GM12878 (cell line): ENCODE data around the gene TAS1R2. TPM values are rescaled to one million over a fixed set of nuclear protein-coding genes. Genes with fewer than 3 reads are reported as not detected.

ENCODE experiments used
- ATAC-seq: fragments of 200-7000 bp; cut with Tn5 transposase; 3 replicates; pipeline ENCODE4 v1.9.1; 2020; ENCODE audit warnings: mild to moderate bottlenecking, moderate library complexity
- BruUV-seq: library from RNA; stranded (reverse); fragments of 400-500 nt; replicated peaks from 2 replicates; lab custom pipeline; 2021; lab: Mats Ljungman, UMichigan
- CTCF ChIA-PET: fragments of 300-600 bp; sonication (Branson Sonifier 250); formaldehyde crosslinking; extraction: SDS; loops from one replicate; lab custom pipeline; 2021; ENCODE audit warnings: inconsistent platforms; lab: Yijun Ruan, JAX
- POLR2A ChIA-PET: fragments of 350-600 bp; formaldehyde crosslinking; extraction: SDS; loops from one replicate; lab custom pipeline; 2021; ENCODE audit warnings: inconsistent platforms; lab: Charles Lee
- RAD21 ChIA-PET: fragments of 300-600 bp; sonication (Branson Sonifier 250); formaldehyde crosslinking; loops from one replicate; lab custom pipeline; 2023; ENCODE audit warnings: antibody characterized with exemption; ENCODE audit not compliant: unreplicated experiment; lab: Charles Lee
- SMC1A ChIA-PET: fragments of 300-600 bp; sonication (Branson Sonifier 250); formaldehyde crosslinking; loops from one replicate; lab custom pipeline; 2023; ENCODE audit not compliant: unreplicated experiment, uncharacterized antibody; lab: Charles Lee
- DNase-seq: peaks from one replicate; pipeline ENCODE4 v3.0.0-alpha.2; 2011; ENCODE audit warnings: low read depth, low spot score
- FAIRE-seq: peaks from 3 replicates; lab custom pipeline; 2011; peaks lifted over from hg19 to GRCh38; lab: Jason Lieb, UNC
- H2AFZ ChIP-seq: 2 replicates; pipeline ENCODE4 v1.6.0; 2011; ENCODE audit warnings: low read depth, low read length, control low read depth; ENCODE audit not compliant: control insufficient read depth
- H3K27ac ChIP-seq: 2 replicates; pipeline ENCODE4 v1.5.1; 2011; ENCODE audit warnings: control low read depth; ENCODE audit not compliant: control insufficient read depth, insufficient read depth
- H3K27me3 ChIP-seq, 2 experiments: replicated peaks in 1 of 2; 2 replicates each; pipeline versions ENCODE4 v1.6.0 to v1.6.1; 2011; ENCODE audit warnings: low read length in 1 of 2; ENCODE audit not compliant: control insufficient read depth in 2 of 2, insufficient read depth in 2 of 2
- H3K36me3 ChIP-seq, 2 experiments: 2 replicates each; pipeline ENCODE4 v1.5.1; 2011; ENCODE audit warnings: low read length in 1 of 2; ENCODE audit not compliant: control insufficient read depth in 2 of 2, insufficient read depth in 2 of 2
- H3K4me1 ChIP-seq: 2 replicates; pipeline ENCODE4 v1.6.1; 2011; ENCODE audit warnings: mild to moderate bottlenecking, low read length, moderate library complexity, mixed read lengths; ENCODE audit not compliant: control insufficient read depth, insufficient read depth
- H3K4me2 ChIP-seq: 2 replicates; pipeline ENCODE4 v1.6.0; 2011; ENCODE audit warnings: control low read depth; ENCODE audit not compliant: control insufficient read depth, insufficient read depth
- H3K4me3 ChIP-seq: fragments of 200-600 bp; sonication (generic); 2 replicates; pipeline ENCODE4 v1.5.1; 2016
- H3K79me2 ChIP-seq: 2 replicates; pipeline ENCODE4 v1.6.0; 2011; ENCODE audit warnings: low read length; ENCODE audit not compliant: control insufficient read depth, insufficient read depth
- H3K9ac ChIP-seq: 2 replicates; pipeline ENCODE4 v1.8.0; 2011; ENCODE audit warnings: low read length, control low read depth, mixed read lengths; ENCODE audit not compliant: control insufficient read depth, insufficient read depth
- H3K9me3 ChIP-seq: replicated peaks from 3 replicates; pipeline ENCODE4 v1.5.1; 2011; ENCODE audit warnings: mild to moderate bottlenecking, low read length; ENCODE audit not compliant: control insufficient read depth, insufficient read depth
- H4K20me1 ChIP-seq: 2 replicates; pipeline ENCODE4 v1.6.0; 2011; ENCODE audit not compliant: control insufficient read depth, insufficient read depth
- ATF7 ChIP-seq: fragments of 450-650 bp; IDR thresholded peaks from 2 replicates; pipeline ENCODE4 v1.6.1; 2016; ENCODE audit warnings: low read depth, mild to moderate bottlenecking
- BHLHE40 ChIP-seq, 2 experiments: fragments of 450-650 bp in 1 of 2; IDR thresholded peaks; 2 replicates each; pipeline ENCODE4 v1.6.1; 2011 to 2017; ENCODE audit warnings: low read depth in 2 of 2, borderline replicate concordance in 1 of 2, improper control_type of control experiment in 1 of 2, low read length in 1 of 2, mild to moderate bottlenecking in 1 of 2
- HDAC6 ChIP-seq: fragments of 200-600 bp; sonication (generic); IDR thresholded peaks from one replicate; pipeline ENCODE4 v1.8.0; 2017; ENCODE audit warnings: antibody characterized with exemption; ENCODE audit not compliant: unreplicated experiment
- IKZF2 ChIP-seq, 2 experiments: fragments of 450-650 bp; IDR thresholded peaks; 2 replicates each; pipeline ENCODE4 v1.6.1; 2017; ENCODE audit warnings: mild to moderate bottlenecking in 2 of 2, moderate library complexity in 2 of 2
- MAX ChIP-seq: IDR thresholded peaks from 2 replicates; pipeline ENCODE4 v1.6.1; 2012; ENCODE audit warnings: low read depth, low read length, improper control_type of control experiment
- MTA3 ChIP-seq: IDR thresholded peaks from 2 replicates; pipeline ENCODE4 v1.6.1; 2012; ENCODE audit warnings: low read length, inconsistent platforms, borderline replicate concordance
- MYB ChIP-seq: fragments of 150-350 bp; IDR thresholded peaks from 2 replicates; pipeline ENCODE4 v1.6.1; 2014; ENCODE audit warnings: mild to moderate bottlenecking, low read depth, low read length, borderline replicate concordance
- NFYA ChIP-seq: IDR thresholded peaks from 2 replicates; pipeline ENCODE4 v1.6.1; 2011; ENCODE audit warnings: low read depth, mild to moderate bottlenecking, low read length, improper control_type of control experiment, borderline replicate concordance
- NR2F1 ChIP-seq: fragments of 450-650 bp; conservative IDR thresholded peaks from 2 replicates; pipeline ENCODE4 v1.6.1; 2017; ENCODE audit warnings: mild to moderate bottlenecking
- POU2F2 ChIP-seq: IDR thresholded peaks from 3 replicates; pipeline ENCODE4 v1.6.1; 2011; ENCODE audit warnings: low read depth, mild to moderate bottlenecking, low read length, borderline replicate concordance
- PRDM15 ChIP-seq: fragments of 450-650 bp; formaldehyde crosslinking; IDR thresholded peaks from 2 replicates; pipeline ENCODE4 v1.4.0; 2020; ENCODE audit warnings: mild to moderate bottlenecking, moderate library complexity
- REST ChIP-seq: IDR thresholded peaks from 2 replicates; pipeline ENCODE4 v1.6.1; 2012; ENCODE audit warnings: mild to moderate bottlenecking, low read depth, low read length
- RFX5 ChIP-seq: IDR thresholded peaks from 2 replicates; pipeline ENCODE4 v1.6.1; 2011; ENCODE audit warnings: low read depth, low read length, improper control_type of control experiment
- SMC3 ChIP-seq: IDR thresholded peaks from 2 replicates; pipeline ENCODE4 v1.6.1; 2011; ENCODE audit warnings: low read length, improper control_type of control experiment, borderline replicate concordance
- TBL1XR1 ChIP-seq: IDR thresholded peaks from 2 replicates; pipeline ENCODE4 v1.6.1; 2012; ENCODE audit warnings: low read depth, low read length, improper control_type of control experiment
- ZNF384 ChIP-seq: IDR thresholded peaks from 2 replicates; pipeline ENCODE4 v1.6.1; 2012; ENCODE audit warnings: low read depth, mild to moderate bottlenecking, low read length, improper control_type of control experiment, borderline replicate concordance
- WGBS: methylation state at CpG from one replicate; pipeline ENCODE4 v1.1.6; 2016; ENCODE audit warnings: low lambda C conversion rate; ENCODE audit not compliant: insufficient replicate concordance, insufficient coverage; ENCODE audit errors: missing lambda C conversion rate; 5-methylcytosine and 5-hydroxymethylcytosine counted together
- in situ Hi-C: fragments of 300-500 bp; cut with MboI; formaldehyde crosslinking; loops from 9 replicates; pipeline ENCODE4 v1.14.3; 2018; ENCODE audit warnings: mixed read lengths
- intact Hi-C: fragments of 100-400 bp; cut with micrococcal nuclease; formaldehyde crosslinking; loops from one replicate; pipeline ENCODE4 v1.14.2; 2022; ENCODE audit not compliant: unreplicated experiment
- polyA plus RNA-seq, 11 experiments: library from polyadenylated mRNA; depleted of rRNA in 4 of 11; unstranded in 6 of 11; stranded (reverse) in 5 of 11; fragments of >200 nt; fragmentation: Nextera tagmentation in 4 of 11; fragmentation: Illumina TruSeq in 1 of 11; extraction: Ambion mirVana in 4 of 11; extraction: Trizol in 1 of 11; gene quantifications; 1 replicate in 1 of 11; 2 replicates in 10 of 11; pipeline versions ENCODE4 v1.2.1 to v1.2.3, GENCODE V29; 2011 to 2016; ENCODE audit warnings: inconsistent platforms in 2 of 11, missing spikeins in 2 of 11, low read depth in 1 of 11
- total RNA-seq, 4 experiments: library from RNA; depleted of rRNA in 3 of 4; stranded (reverse); fragments of >200 nt in 3 of 4; fragmentation: Illumina TruSeq in 1 of 4; extraction: Trizol in 1 of 4; gene quantifications; 2 replicates each; pipeline versions ENCODE4 v1.2.1 to v1.2.3, GENCODE V29; 2013 to 2021

Gene TAS1R2
- total and polyA plus RNA-seq, 10 of the 15 experiments (the other 5 are each of a cell fraction or from before 2014, with no cell fraction given), result not detected

- TF ChIP-seq HDAC6 (no peak), TBL1XR1 (no peak), ZNF384 (no peak), NR2F1 (no peak), BHLHE40 (IDR thresholded peaks at IDR 0.05; ENCODE audit: borderline replicate concordance in 1 of 2, low read depth in 2 of 2, low read length in 1 of 2) (no peak), ATF7 (no peak), POU2F2 (no peak), PRDM15 (CRISPR knock-in tag) (no peak)
Observed at GRCh38 chr1:18874036-18874435, 14.6 kb upstream of the TAS1R2 start (continued).

GRCh38 chr1:18872071-18872611 lies 12.7 kb upstream of the TAS1R2 start:
- intact Hi-C loops, result no loop called here
- Histone ChIP-seq H3K27ac (no peak overlapping the region), H3K4me3 (no peak overlapping the region), H4K20me1 (no peaks in the 10 kb centered on the region; the same call in 1 of the 2 replicates), H3K9me3 (no peaks in the 10 kb centered on the region), H3K79me2 (no peaks in the 10 kb centered on the region), H3K4me2 (no peak overlapping the region), H3K4me1 (no peaks in the 10 kb centered on the region), H3K27me3 (no peaks in the 10 kb centered on the region; a peak in 1 of 4 replicates), H3K36me3 (no peaks in the 10 kb centered on the region), H2AFZ (no peak overlapping the region), H3K9ac (no peak overlapping the region)
- CTCF ChIA-PET, result interaction anchor here (0.9 to 3.5 kb wide), 2 partner anchors 12 to 275 kb away, joined by 3 to 14 read pairs; no protein-coding TSS in a partner anchor
- in situ Hi-C loops, result no loop called here
- RAD21 ChIA-PET, result no interaction called here
- SMC1A ChIA-PET, result interaction anchor here (0.7 kb wide), 1 partner anchor 369 kb away, joined by 3 read pairs; no protein-coding TSS in a partner anchor
- BruUV-seq, result no TSS peak
- POLR2A ChIA-PET, result no interaction called here
- WGBS, result 67% methylated on average over 8 of the region's 8 CpGs
- ATAC-seq (no peak), FAIRE-seq (no peak), DNase-seq (no peak)
- TF ChIP-seq SMC3 (no peak), IKZF2 (IDR thresholded peaks at IDR 0.05) (no peak), RFX5 (no peak), REST (no peak), MAX (no peak), BHLHE40 (IDR thresholded peaks at IDR 0.05; ENCODE audit: borderline replicate concordance in 1 of 2, low read depth in 2 of 2, low read length in 1 of 2) (no peak), POU2F2 (no peak), MTA3 (no peak), MYB (no peak), NFYA (no peak)
